GM10248 (cell line): ENCODE results near the gene AMOTL2.

ENCODE experiments used
- CTCF ChIA-PET: fragments of 300-600 bp; sonication (Branson Sonifier 250); formaldehyde crosslinking; extraction: SDS; loops from one replicate; lab custom pipeline; 2021; ENCODE audit warnings: antibody characterized with exemption; lab: Yijun Ruan, JAX
- POLR2A ChIA-PET: fragments of 350-650 bp; sonication (Branson Sonifier 250); formaldehyde crosslinking; extraction: SDS; loops from one replicate; lab custom pipeline; 2020; ENCODE audit warnings: antibody characterized with exemption; lab: Yijun Ruan, JAX
- DNase-seq: peaks from one replicate; pipeline ENCODE4 v3.0.0; 2012; ENCODE audit errors: extremely low spot score
- TF ChIP-seq, protein P1 (sequence below): IDR thresholded peaks from 2 replicates; pipeline ENCODE4 v1.5.1; 2012; ENCODE audit warnings: mild to moderate bottlenecking, low read depth; ENCODE audit errors: extremely low read depth, missing control alignments, control extremely low read depth

AMOTL2 gene

DNA sequence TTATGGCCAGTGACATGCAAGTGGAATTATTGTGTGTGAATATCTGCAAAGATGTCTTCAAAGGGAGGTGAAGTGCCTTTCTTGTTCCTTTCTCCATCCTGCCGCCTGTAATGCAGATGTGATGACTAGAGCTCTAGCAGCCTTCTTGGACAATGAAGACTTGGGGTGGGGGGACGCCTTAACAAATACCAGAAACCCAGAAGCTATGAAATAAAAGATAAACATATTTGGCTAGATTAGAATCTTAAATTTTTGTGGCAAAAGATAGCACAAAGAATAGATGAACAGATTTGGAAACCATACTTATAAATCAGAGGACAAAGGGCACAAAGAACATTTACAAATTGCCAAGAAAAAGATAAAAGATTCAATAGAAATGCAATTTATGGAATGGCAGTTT, 56.1 kb downstream of the AMOTL2 start:
- POLR2A ChIA-PET: no interaction called here
- DNase-seq: no peak
- TF ChIP-seq, protein P1, sequence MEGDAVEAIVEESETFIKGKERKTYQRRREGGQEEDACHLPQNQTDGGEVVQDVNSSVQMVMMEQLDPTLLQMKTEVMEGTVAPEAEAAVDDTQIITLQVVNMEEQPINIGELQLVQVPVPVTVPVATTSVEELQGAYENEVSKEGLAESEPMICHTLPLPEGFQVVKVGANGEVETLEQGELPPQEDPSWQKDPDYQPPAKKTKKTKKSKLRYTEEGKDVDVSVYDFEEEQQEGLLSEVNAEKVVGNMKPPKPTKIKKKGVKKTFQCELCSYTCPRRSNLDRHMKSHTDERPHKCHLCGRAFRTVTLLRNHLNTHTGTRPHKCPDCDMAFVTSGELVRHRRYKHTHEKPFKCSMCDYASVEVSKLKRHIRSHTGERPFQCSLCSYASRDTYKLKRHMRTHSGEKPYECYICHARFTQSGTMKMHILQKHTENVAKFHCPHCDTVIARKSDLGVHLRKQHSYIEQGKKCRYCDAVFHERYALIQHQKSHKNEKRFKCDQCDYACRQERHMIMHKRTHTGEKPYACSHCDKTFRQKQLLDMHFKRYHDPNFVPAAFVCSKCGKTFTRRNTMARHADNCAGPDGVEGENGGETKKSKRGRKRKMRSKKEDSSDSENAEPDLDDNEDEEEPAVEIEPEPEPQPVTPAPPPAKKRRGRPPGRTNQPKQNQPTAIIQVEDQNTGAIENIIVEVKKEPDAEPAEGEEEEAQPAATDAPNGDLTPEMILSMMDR: no peak
- CTCF ChIA-PET: interaction anchor here (1.7 to 11.5 kb wide), 3 partner anchors 10 to 158 kb away, joined by 4 to 154 read pairs (median 9); no protein-coding TSS in a partner anchor

DNA sequence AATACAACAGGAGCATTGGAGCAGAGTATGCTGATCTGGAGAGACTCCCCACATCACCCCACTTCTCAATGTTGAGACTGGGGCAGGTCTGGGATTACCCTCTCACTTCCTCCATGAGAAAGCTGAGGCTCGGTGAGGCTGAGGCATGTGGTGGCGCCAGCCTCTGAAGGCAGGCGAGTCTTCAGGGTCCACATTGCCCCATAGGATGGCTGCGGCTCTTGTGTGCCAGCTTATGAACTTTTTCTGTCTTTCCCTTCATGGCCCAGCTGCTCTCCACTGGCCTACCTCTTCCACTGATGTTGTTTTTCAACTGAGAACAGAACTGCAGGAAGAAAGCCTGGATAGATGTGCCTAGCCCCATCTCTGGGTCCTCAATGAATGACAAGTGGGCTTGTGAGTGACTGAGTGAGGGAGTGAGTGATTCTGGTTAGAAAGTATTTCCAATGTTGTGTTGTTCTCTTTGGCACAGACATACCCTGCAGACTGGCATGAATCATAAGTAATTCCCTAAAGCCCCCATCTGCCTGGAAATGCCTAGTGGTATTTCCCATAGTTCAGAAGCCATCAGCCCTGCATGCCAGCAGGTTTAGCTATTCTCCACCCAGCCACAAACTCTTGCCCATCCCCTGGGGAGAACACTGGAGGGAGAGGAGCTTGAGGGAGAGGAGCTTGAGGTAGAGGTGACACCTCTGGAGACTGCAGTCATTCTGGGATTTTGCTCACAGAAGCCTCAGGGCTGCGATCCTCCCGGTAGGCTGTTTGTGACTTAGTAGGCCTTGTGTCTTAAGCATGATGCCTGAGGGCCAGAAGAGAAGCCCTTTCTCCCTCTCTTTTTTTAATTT, 56.9 kb downstream of the AMOTL2 start:
- TF ChIP-seq, protein P1: no peak
- ChIA-PET CTCF (interaction anchor here (1.7 to 11.5 kb wide), 3 partner anchors 9 to 159 kb away, joined by 4 to 154 read pairs (median 9); no protein-coding TSS in a partner anchor), POLR2A (no interaction called here)
- no peak for DNase-seq

DNA sequence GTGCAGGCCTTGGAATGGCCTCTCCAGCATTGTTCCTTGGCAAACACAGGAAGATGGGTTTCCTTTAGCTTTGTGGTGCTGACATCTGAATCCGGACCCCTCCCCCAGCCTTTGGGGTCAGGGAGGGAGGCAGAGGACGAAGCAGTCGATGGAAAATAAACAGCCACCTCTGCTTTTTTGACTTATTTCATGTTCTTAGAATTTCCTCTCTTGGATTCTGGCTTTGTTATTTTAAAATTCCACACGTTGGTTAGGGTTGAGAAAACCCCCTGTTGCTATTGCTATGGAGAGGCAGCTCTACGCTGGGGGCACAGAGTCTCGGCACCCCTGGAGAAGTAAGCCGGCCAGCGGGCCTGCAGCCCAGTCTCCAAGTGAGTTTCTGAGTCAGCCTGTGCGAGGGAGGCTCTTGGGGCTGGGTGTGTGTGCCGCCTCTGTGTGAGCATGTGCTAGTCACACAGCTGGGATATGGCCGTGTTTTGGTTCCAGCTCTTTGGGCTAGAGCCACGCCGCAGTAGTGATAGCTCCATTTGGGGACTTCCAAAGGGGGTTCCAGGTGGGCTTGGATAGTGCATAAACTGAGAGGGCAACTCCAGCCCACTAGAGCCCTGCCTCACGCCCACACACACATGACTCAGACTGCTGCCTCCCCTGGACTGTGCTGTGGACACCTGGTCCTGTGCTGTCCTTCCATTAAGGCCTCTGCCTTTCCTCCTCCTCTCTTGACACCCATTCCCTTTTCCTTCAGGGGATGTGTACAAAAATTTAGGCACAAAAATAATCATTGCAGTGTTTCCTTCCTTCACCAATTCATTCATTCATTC, 58.8 kb downstream of the AMOTL2 start:
- ChIA-PET CTCF (interaction anchor here (1.4 to 11.5 kb wide), 2 partner anchors 103 to 161 kb away, joined by 5 to 154 read pairs; no protein-coding TSS in a partner anchor), POLR2A (no interaction called here)
- TF ChIP-seq, protein P1: no peak
- no peak for DNase-seq

DNA sequence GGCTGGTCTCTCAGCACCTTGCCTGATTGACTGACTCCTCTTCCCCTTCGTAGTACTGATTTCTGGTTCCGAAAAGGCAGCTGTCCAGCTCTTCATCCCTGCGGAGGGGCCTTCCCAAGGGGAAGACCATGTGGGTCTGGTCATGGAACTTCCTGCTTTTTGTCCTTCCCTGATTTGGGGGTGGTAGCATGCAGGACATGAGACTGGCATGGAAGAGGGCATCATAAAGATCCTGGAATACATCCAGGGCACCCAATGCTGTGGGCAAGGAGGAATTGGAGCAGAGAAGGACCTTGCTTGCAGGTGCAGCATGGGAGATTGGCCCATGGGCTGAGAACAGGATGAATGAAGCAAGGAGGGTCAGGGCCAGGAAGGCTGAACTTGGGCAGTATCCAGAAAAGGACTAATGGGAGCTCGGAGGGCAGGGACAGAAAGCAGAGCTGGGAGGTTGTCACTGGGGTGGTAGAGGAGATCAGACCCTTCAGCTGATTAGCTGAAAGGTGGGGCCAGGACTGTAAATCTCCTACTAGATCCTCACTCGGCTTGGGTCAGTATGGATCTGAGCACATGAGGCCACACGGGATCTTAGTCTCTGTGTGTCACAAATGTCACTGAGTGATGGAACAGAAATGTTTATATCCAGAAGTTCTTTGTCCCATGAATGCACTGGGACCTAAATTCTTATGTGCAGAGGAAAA, 59.5 kb downstream of the AMOTL2 start:
- CTCF ChIA-PET: interaction anchor here (1.0 to 11.5 kb wide), 3 partner anchors 44 to 162 kb away, joined by 3 to 154 read pairs (median 5); no protein-coding TSS in a partner anchor
- TF ChIP-seq, protein P1: no peak
- POLR2A ChIA-PET: no interaction called here

DNA sequence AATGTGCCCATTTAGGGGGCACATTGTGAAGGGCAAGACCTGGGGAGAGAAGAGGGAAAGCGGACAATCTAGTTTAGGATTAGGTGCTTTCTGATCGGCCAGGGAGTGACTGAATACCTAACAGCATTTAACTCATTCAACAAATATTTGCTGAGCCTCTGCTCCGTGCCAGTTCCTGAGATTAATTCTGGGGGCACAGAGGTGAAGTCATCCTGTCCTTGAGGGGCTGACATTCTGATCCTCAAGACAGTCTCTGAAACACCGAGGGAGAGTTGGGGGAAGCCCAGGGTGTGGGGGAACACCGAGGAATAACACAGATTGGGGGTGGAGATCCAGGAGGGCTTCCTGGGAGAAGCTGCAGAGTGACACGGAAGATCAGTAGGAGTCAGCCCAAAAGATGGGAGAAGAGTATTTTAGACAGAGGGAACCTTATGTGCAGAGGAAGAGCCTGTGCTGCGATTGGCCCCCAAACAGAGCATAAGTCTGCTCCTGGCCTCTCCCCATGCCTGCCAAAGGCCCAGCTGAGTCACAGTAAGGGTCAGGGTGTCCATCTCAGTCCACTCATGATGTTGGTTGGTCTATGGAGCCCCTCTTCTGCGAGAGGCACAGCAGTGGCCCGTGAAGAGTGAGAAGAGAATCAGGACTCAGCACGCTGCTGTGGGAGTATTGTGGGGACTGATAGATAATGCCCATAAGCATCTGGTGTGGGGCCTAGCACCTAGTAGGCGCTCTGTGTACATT, 60.2 kb downstream of the AMOTL2 start:
- ChIA-PET CTCF (interaction anchor here (1.0 to 11.5 kb wide), 3 partner anchors 45 to 162 kb away, joined by 3 to 154 read pairs (median 5); no protein-coding TSS in a partner anchor), POLR2A (no interaction called here)
- TF ChIP-seq, protein P1: no peak
- DNase-seq: no peak

More for the DNA sequence above, 59.5 kb downstream of the AMOTL2 start:
- no peak for DNase-seq
